Mesendoderm (in vitro differentiated cells): ENCODE results near the gene CR1.
"Not testable (repeated sequence)": the region's sequence is repeated elsewhere in the genome, so short reads cannot be mapped to it uniquely, and the experiment has no call there.

ENCODE experiments used
- DNase-seq: peaks from one replicate; pipeline ENCODE4 v3.0.0; 2013
- H2AK5ac ChIP-seq: 2 replicates; pipeline ENCODE4 v1.6.1; 2013; ENCODE audit warnings: low read length, inconsistent platforms
- H2BK120ac ChIP-seq: 2 replicates; pipeline ENCODE4 v1.6.1; 2013; ENCODE audit warnings: low read depth, mild to moderate bottlenecking, low read length, moderate library complexity, mixed read lengths
- H2BK15ac ChIP-seq: replicated peaks from 2 replicates; pipeline ENCODE4 v1.6.1; 2013; ENCODE audit warnings: low read depth, mild to moderate bottlenecking, moderate library complexity
- H2BK5ac ChIP-seq: 2 replicates; pipeline ENCODE4 v1.6.1; 2013; ENCODE audit warnings: low read length, inconsistent platforms
- H3K18ac ChIP-seq: 2 replicates; pipeline ENCODE4 v1.6.1; 2013; ENCODE audit warnings: mild to moderate bottlenecking, low read length, mixed read lengths
- H3K23ac ChIP-seq: one replicate; pipeline ENCODE4 v1.6.1; 2013; ENCODE audit warnings: low read length
- H3K27ac ChIP-seq: 2 replicates; pipeline ENCODE4 v1.5.1; 2013; ENCODE audit warnings: low read depth, mild to moderate bottlenecking, inconsistent platforms, low read length, moderate library complexity
- H3K27me3 ChIP-seq: 2 replicates; pipeline ENCODE4 v1.6.1; 2013; ENCODE audit warnings: low read length, control low read depth, mild to moderate bottlenecking, inconsistent platforms; ENCODE audit not compliant: insufficient read depth, poor library complexity
- H3K36me3 ChIP-seq: 2 replicates; pipeline ENCODE4 v1.6.1; 2013; ENCODE audit warnings: low read length, inconsistent platforms; ENCODE audit not compliant: control insufficient read depth, insufficient read depth
- H3K4ac ChIP-seq: one replicate; pipeline ENCODE4 v1.6.1; 2013; ENCODE audit warnings: low read depth, mild to moderate bottlenecking, low read length, moderate library complexity
- H3K4me1 ChIP-seq: 2 replicates; pipeline ENCODE4 v1.6.1; 2013; ENCODE audit warnings: low read depth, low read length, inconsistent platforms; ENCODE audit not compliant: control insufficient read depth
- H3K4me2 ChIP-seq: 2 replicates; pipeline ENCODE4 v1.6.1; 2013; ENCODE audit warnings: low read length
- H3K4me3 ChIP-seq: 2 replicates; pipeline ENCODE4 v1.5.1; 2013; ENCODE audit warnings: mild to moderate bottlenecking, low read length
- H3K56ac ChIP-seq: one replicate; pipeline ENCODE4 v1.6.1; 2013; ENCODE audit warnings: low read length
- H3K79me1 ChIP-seq: 2 replicates; pipeline ENCODE4 v1.6.1; 2013; ENCODE audit warnings: low read length, inconsistent platforms
- H3K79me2 ChIP-seq: 2 replicates; pipeline ENCODE4 v1.6.1; 2013; ENCODE audit warnings: mild to moderate bottlenecking, low read length; ENCODE audit not compliant: control insufficient read depth, insufficient read depth
- H3K9ac ChIP-seq: 2 replicates; pipeline ENCODE4 v1.6.1; 2013; ENCODE audit warnings: low read length, inconsistent platforms
- H4K5ac ChIP-seq: one replicate; pipeline ENCODE4 v1.6.1; 2013; ENCODE audit warnings: low read length
- H4K8ac ChIP-seq: one replicate; pipeline ENCODE4 v1.6.1; 2013; ENCODE audit warnings: low read depth, mild to moderate bottlenecking, control low read depth, low read length, moderate library complexity
- WGBS: extraction: QIAGEN DNeasy Blood & Tissue Kit; methylation state at CpG from one replicate; pipeline ENCODE4 v1.1.7; 2013; ENCODE audit warnings: low lambda C conversion rate, missing lambda C conversion rate; ENCODE audit not compliant: insufficient coverage; ENCODE audit errors: extremely low coverage; 5-methylcytosine and 5-hydroxymethylcytosine counted together

Gene CR1

DNA sequence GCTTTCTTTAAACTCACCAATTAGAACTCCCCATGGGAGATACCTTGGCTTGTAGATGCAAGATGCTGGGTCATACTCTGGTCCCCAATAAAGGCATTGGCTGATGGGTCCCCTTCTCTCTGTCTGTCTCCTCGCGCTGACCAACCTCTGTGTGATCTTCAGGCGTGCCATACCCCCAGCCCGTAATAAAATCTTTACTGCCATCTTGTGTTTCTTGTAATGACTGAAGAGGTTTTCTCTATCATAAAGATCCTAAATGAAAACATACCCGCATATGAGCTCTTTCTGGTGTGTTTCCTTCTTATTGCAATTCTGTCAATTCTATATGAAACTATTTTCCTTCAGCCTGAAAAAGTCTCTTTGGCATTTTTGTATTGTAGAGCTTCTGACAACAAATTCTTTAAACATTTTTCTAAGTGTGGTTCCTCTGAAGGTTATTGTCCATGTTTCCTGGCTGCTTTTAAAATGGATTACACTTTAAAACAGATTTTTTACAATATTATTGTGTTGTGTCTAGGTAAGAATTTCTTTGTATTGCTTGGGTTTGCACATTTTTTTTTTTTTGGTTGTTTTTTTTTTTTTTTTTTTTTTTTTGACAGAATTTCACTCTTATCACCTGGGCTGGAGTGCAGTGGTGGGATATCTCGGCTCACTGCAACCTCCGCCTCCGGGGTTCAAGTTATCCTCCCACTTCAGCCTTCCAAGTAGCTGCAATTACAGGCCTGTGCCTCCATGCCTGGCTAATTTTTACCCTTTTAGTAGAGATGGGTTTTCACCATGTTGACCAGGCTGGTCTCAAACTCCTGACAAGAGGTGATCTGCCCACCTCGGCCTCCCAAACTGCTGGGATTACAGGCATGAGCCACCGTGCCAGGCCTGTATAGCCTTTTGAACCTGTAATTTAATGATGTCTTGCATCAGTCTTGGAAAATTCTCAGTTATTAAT, 24.7 kb downstream of the CR1 start:
- not testable (repeated sequence) for H3K56ac ChIP-seq, H3K36me3 ChIP-seq, H2AK5ac ChIP-seq, H3K27me3 ChIP-seq, H3K4me1 ChIP-seq, H3K4me2 ChIP-seq, H3K18ac ChIP-seq, H3K4me3 ChIP-seq, H2BK15ac ChIP-seq, H3K79me1 ChIP-seq, H3K23ac ChIP-seq, H4K8ac ChIP-seq, H3K4ac ChIP-seq, H3K79me2 ChIP-seq, H4K5ac ChIP-seq, H2BK5ac ChIP-seq, H3K9ac ChIP-seq, H3K27ac ChIP-seq, H2BK120ac ChIP-seq
- no CpG with 5 or more reads among the region's 10 CpGs for WGBS
- DNase-seq, result peak; percentile 10

DNA sequence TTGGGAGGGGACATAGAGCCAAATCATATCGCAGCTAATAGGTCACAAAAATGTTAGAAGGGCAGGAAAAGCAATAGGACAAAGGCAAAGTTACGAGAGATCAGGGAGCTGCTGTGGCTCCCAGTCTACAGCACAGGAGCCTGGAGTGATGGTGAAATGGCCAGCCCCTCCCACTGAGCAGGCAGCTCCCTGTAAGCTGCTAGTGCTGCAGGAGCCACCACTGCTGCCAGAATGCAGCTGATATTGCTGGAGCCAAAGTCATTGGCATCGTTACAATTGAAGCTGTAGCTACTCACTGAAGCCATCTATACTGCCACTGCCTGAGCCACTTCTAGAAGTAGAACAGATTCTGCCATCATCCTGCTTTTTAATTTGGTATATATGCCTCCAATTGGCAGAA, 29.3 kb downstream of the CR1 start:
- no CpG with 5 or more reads among the region's 3 CpGs for WGBS
- not testable (repeated sequence) for H3K9ac ChIP-seq, H3K56ac ChIP-seq, H3K27me3 ChIP-seq, DNase-seq, H2BK5ac ChIP-seq, H3K4ac ChIP-seq, H3K23ac ChIP-seq, H3K4me1 ChIP-seq, H3K79me1 ChIP-seq, H3K4me2 ChIP-seq, H4K8ac ChIP-seq, H2BK120ac ChIP-seq, H2AK5ac ChIP-seq, H2BK15ac ChIP-seq, H4K5ac ChIP-seq, H3K18ac ChIP-seq, H3K79me2 ChIP-seq, H3K36me3 ChIP-seq, H3K27ac ChIP-seq, H3K4me3 ChIP-seq

DNA sequence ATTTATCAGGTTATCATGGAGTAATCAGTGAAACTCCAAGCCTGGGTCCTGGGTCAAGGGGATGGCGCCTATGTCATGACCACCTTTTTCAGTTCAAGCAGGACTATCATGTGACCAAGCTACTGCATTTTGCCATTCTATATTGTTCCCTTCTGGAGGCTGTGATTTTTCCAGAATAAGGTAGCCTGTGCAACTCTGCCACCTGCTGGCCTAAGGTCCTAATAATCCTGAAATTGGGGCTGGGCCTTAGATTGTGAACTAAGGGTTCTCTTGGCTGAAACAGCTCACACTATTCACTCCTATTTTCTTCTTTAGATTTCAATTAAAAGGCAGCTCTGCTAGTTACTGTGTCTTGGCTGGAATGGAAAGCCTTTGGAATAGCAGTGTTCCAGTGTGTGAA, 32.4 kb downstream of the CR1 start:
- H3K79me1 ChIP-seq, H3K4ac ChIP-seq, H3K4me3 ChIP-seq, H3K23ac ChIP-seq, H3K56ac ChIP-seq, H3K36me3 ChIP-seq, H3K18ac ChIP-seq, H3K4me2 ChIP-seq, H3K27me3 ChIP-seq, H3K79me2 ChIP-seq, H4K5ac ChIP-seq, H2BK120ac ChIP-seq, H2BK5ac ChIP-seq, H4K8ac ChIP-seq, H2AK5ac ChIP-seq, H2BK15ac ChIP-seq, H3K4me1 ChIP-seq, DNase-seq, H3K27ac ChIP-seq, H3K9ac ChIP-seq: not testable (repeated sequence)
- no CpG with 5 or more reads among the region's 1 CpG for WGBS

DNA sequence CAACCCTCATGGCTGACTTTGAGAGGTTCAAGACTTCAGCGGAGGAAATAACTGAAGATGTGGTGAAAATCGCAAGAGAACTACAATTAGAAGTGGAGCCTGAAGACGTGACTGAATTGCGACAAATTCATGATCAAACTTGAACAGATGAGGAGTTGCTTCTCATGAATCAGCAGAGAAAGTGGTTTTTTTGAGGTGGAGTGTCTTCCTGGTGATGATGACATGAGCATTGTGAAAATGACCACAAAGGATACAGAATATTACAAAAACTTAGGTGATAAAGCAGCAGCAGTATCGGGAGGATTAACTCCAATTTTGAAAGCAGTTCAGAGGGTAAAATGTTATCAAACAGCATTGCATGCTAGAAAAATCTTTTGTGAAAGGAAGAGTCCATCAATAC, 40.3 kb downstream of the CR1 start:
- H4K8ac ChIP-seq, result not testable (repeated sequence)

DNA sequence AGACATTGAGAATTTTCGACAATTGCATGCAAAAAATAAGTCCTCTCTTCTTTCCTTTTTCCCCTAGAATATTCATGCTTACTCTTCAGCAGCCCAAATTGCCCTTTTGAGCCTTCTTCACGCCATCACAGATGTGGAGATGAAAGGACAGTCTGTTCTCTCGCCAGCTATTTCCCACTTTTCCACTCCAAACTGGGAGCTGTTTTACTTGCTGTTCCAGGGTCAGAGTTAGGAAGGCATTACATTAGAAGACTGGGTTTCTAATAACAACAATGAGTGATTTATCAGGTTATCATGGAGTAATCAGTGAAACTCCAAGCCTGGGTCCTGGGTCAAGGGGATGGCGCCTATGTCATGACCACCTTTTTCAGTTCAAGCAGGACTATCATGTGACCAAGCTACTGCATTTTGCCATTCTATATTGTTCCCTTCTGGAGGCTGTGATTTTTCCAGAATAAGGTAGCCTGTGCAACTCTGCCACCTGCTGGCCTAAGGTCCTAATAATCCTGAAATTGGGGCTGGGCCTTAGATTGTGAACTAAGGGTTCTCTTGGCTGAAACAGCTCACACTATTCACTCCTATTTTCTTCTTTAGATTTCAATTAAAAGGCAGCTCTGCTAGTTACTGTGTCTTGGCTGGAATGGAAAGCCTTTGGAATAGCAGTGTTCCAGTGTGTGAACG, 50.9 kb downstream of the CR1 start:
- DNase-seq, H3K4me3 ChIP-seq, H2BK15ac ChIP-seq, H3K4me2 ChIP-seq, H2BK120ac ChIP-seq, H4K5ac ChIP-seq, H3K9ac ChIP-seq, H3K27ac ChIP-seq, H3K23ac ChIP-seq, H2AK5ac ChIP-seq, H3K79me1 ChIP-seq, H3K18ac ChIP-seq, H2BK5ac ChIP-seq, H3K4me1 ChIP-seq, H3K36me3 ChIP-seq, H4K8ac ChIP-seq, H3K79me2 ChIP-seq, H3K56ac ChIP-seq, H3K27me3 ChIP-seq, H3K4ac ChIP-seq: not testable (repeated sequence)
- no CpG with 5 or more reads among the region's 5 CpGs for WGBS

More for the DNA sequence above, 40.3 kb downstream of the CR1 start:
- H3K4me3 ChIP-seq, H3K36me3 ChIP-seq, DNase-seq, H4K5ac ChIP-seq, H3K9ac ChIP-seq, H3K4me1 ChIP-seq, H2BK15ac ChIP-seq, H3K79me2 ChIP-seq, H2BK5ac ChIP-seq, H3K27me3 ChIP-seq, H2AK5ac ChIP-seq, H3K27ac ChIP-seq, H3K18ac ChIP-seq, H3K23ac ChIP-seq, H3K79me1 ChIP-seq, H3K4ac ChIP-seq, H2BK120ac ChIP-seq, H3K56ac ChIP-seq, H3K4me2 ChIP-seq: not testable (repeated sequence)
- no CpG with 5 or more reads among the region's 5 CpGs for WGBS
